Keratinocyte (primary cell): Measurements from ENCODE around the gene OTOP2. TPM values are rescaled to one million over a fixed set of nuclear protein-coding genes. Genes with fewer than 3 reads are reported as not detected.

Experiments
- DNase-seq: peaks from one replicate; pipeline ENCODE4 v3.0.0-alpha.2; 2011; ENCODE audit warnings: low read depth, missing footprints, low spot score
- FAIRE-seq: peaks from 2 replicates; lab custom pipeline; 2011; peaks lifted over from hg19 to GRCh38; lab: Jason Lieb, UNC
- H2AFZ ChIP-seq: 2 replicates; pipeline ENCODE4 v1.6.0; 2012; ENCODE audit warnings: low read length, control low read depth, inconsistent platforms; ENCODE audit not compliant: control insufficient read depth
- H3K27ac ChIP-seq: 2 replicates; pipeline ENCODE4 v1.5.1; 2011; ENCODE audit warnings: low read length; ENCODE audit not compliant: control insufficient read depth, insufficient read depth
- H3K27me3 ChIP-seq: 3 replicates; pipeline ENCODE4 v1.6.0; 2011; ENCODE audit warnings: low read length; ENCODE audit not compliant: control insufficient read depth, insufficient read depth; ENCODE audit errors: extremely low read depth
- H3K36me3 ChIP-seq, 2 experiments: 2 replicates in 1 of 2; 3 replicates in 1 of 2; pipeline ENCODE4 v1.5.1; 2011; ENCODE audit warnings: low read length in 2 of 2, mild to moderate bottlenecking in 1 of 2; ENCODE audit not compliant: control insufficient read depth in 2 of 2, insufficient read depth in 2 of 2; ENCODE audit errors: extremely low read depth in 1 of 2
- H3K4me1 ChIP-seq: 3 replicates; pipeline ENCODE4 v1.5.1; 2011; ENCODE audit warnings: low read length; ENCODE audit not compliant: control insufficient read depth, insufficient read depth; ENCODE audit errors: extremely low read depth
- H3K4me2 ChIP-seq: 3 replicates; pipeline ENCODE4 v1.6.0; 2011; ENCODE audit warnings: low read depth, low read length; ENCODE audit not compliant: control insufficient read depth, insufficient read depth; ENCODE audit errors: extremely low read depth
- H3K4me3 ChIP-seq, 3 experiments: fragments of 200-600 bp in 1 of 3; sonication (generic) in 1 of 3; 2 replicates in 2 of 3; 3 replicates in 1 of 3; pipeline ENCODE4 v1.5.1; 2011 to 2016; ENCODE audit warnings: low read length in 3 of 3, mild to moderate bottlenecking in 3 of 3, control low read depth in 2 of 3, inconsistent platforms in 1 of 3, low read depth in 1 of 3, mixed read lengths in 1 of 3, mixed run types in 1 of 3, moderate library complexity in 1 of 3; ENCODE audit not compliant: control insufficient read depth in 2 of 3, insufficient read depth in 2 of 3; ENCODE audit errors: extremely low read depth in 1 of 3
- H3K79me2 ChIP-seq: 2 replicates; pipeline ENCODE4 v1.6.0; 2012; ENCODE audit warnings: low read length; ENCODE audit not compliant: control insufficient read depth, insufficient read depth
- H3K9ac ChIP-seq: 3 replicates; pipeline ENCODE4 v1.6.0; 2011; ENCODE audit warnings: low read length; ENCODE audit not compliant: control insufficient read depth, insufficient read depth; ENCODE audit errors: extremely low read depth
- H3K9me1 ChIP-seq: 3 replicates; pipeline ENCODE4 v1.6.0; 2011; ENCODE audit warnings: low read length; ENCODE audit not compliant: control insufficient read depth, insufficient read depth; ENCODE audit errors: extremely low read depth
- H3K9me3 ChIP-seq: 2 replicates; pipeline ENCODE4 v1.5.1; 2012; ENCODE audit warnings: low read depth, low read length; ENCODE audit not compliant: control insufficient read depth
- H4K20me1 ChIP-seq: 3 replicates; pipeline ENCODE4 v1.6.0; 2011; ENCODE audit warnings: low read length; ENCODE audit not compliant: control insufficient read depth, insufficient read depth; ENCODE audit errors: extremely low read depth
- EZH2 ChIP-seq: IDR thresholded peaks from one replicate; pipeline ENCODE4 v1.6.1; 2012; ENCODE audit warnings: inconsistent platforms, mild to moderate bottlenecking, low read length, moderate library complexity
- dilution Hi-C: fragments of 300-500 bp; cut with MboI; formaldehyde crosslinking; loops from one replicate; pipeline ENCODE4 v1.7.0; 2020; ENCODE audit warnings: low sequenced_read_pairs; ENCODE audit not compliant: extremely low pct_ligation_motif_present
- polyA plus RNA-seq, 5 experiments: library from polyadenylated mRNA; depleted of rRNA in 3 of 5; stranded (reverse) in 3 of 5; stranded (forward) in 1 of 5; unstranded in 1 of 5; fragments of >200 nt; gene quantifications; 1 replicate in 1 of 5; 2 replicates in 3 of 5; 3 replicates in 1 of 5; pipeline versions ENCODE4 v1.2.1 to v1.2.3, GENCODE V29; 2011 to 2012; ENCODE audit warnings: missing spikeins in 2 of 5, low read depth in 1 of 5, low replicate concordance in 1 of 5
- TF ChIP-seq, protein P1 (sequence below), 3 experiments: IDR thresholded peaks in 1 of 3; conservative IDR thresholded peaks in 1 of 3; optimal IDR thresholded peaks in 1 of 3; 2 replicates in 2 of 3; 3 replicates in 1 of 3; pipeline versions ENCODE3 to v1.5.1; 2011; ENCODE audit warnings: low read length in 3 of 3, mild to moderate bottlenecking in 3 of 3, moderate library complexity in 2 of 3, control low read depth in 1 of 3, inconsistent platforms in 1 of 3; ENCODE audit not compliant: insufficient read depth in 2 of 3; ENCODE audit errors: extremely low read depth in 1 of 3

Gene OTOP2
- polyA plus RNA-seq, 1 donor (not counting 4 experiments of a cell fraction or from before 2014, with no cell fraction given) = not detected

DNA sequence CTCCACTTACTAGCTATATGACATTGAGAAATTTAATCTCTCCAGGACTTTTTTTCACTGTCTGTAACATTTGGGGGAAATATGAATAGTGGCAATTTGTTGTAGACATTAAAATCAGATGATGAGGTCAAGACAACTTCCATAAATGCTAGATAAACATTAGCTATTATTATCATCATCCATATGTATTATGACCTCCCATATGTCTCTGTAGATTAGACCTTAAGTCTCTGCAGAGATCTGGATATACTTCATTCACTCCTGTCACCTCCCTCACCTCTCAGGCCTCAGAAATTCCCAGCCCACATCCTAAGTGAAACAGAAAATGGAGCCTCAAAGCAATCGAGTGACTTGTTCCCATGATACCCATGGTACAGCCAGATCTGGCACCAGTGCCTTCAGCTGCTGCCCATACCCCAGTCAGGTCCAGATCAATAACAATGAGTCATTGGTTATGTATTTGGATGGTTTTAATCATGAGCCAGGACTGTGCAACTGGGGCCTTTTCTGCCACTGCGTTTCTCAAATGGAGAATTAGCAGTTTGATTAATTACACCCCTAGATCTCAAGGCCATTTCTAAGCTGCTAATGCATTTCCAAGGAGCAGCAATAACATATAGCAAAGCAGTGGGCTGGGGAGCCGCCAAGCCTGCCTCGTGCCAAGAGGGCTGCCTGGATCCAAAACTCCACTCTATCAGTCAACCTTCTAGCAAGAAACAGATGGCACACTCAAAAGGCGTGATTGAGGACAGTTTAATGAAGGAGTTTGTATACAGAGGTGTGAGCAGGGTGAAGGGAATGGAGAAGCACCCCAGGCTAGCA lies 48.7 kb upstream of the OTOP2 start:
- Histone ChIP-seq H3K36me3 (no peaks in the 10 kb centered on the region), H3K79me2 (peaks cover 8% of the 10 kb centered on the region), H3K9ac (no peak overlapping the region), H3K4me3 (no peak overlapping the region), H3K27me3 (no peaks in the 10 kb centered on the region), H2AFZ (no peak overlapping the region), H3K27ac (no peak overlapping the region), H3K4me1 (peaks cover 30% of the 10 kb centered on the region), H4K20me1 (no peaks in the 10 kb centered on the region), H3K9me1 (no peaks in the 10 kb centered on the region), H3K9me3 (no peaks in the 10 kb centered on the region), H3K4me2 (no peak overlapping the region)
- no peak for DNase-seq
- FAIRE-seq = no peak
- TF ChIP-seq EZH2 = no peak
- TF ChIP-seq, protein P1, sequence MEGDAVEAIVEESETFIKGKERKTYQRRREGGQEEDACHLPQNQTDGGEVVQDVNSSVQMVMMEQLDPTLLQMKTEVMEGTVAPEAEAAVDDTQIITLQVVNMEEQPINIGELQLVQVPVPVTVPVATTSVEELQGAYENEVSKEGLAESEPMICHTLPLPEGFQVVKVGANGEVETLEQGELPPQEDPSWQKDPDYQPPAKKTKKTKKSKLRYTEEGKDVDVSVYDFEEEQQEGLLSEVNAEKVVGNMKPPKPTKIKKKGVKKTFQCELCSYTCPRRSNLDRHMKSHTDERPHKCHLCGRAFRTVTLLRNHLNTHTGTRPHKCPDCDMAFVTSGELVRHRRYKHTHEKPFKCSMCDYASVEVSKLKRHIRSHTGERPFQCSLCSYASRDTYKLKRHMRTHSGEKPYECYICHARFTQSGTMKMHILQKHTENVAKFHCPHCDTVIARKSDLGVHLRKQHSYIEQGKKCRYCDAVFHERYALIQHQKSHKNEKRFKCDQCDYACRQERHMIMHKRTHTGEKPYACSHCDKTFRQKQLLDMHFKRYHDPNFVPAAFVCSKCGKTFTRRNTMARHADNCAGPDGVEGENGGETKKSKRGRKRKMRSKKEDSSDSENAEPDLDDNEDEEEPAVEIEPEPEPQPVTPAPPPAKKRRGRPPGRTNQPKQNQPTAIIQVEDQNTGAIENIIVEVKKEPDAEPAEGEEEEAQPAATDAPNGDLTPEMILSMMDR (optimal IDR thresholded peaks at IDR 0.05 in 1 of 3, IDR thresholded peaks at IDR 0.05 in 1 of 3, conservative IDR thresholded peaks at IDR 0.05 in 1 of 3; ENCODE audit: extremely low read depth in 1 of 3, insufficient read depth in 2 of 3, low read length in 3 of 3) = no peak
- dilution Hi-C loops = no loop called here

DNA sequence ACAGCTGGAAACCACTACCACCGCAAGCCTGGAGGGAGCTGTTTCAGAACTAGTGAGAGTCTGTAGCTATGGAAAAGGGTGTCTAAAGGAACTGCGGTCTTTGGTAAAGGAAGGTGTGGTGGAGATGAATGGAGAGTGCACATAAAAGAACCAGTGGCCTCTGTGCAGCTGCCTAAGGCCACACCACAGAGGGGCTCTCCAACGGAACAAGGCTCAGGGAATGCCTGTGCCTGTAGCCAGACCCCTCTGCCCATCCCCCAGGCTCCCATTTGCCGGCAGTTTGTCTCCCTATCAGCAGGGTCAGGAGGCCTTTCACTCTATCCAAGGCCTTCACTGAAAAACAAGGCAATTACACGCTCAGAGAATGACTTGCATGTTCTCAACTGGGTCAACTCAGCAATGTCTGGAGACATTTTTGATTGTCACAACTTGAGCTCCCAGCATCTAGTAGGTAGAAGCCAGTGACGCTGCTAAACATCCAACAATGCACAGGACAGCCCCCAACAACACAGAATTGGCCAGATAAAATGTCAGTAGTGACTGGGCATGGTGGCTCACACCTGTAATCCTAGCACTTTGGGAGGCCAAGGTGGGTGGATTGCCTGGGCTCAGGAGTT lies 48.0 kb upstream of the OTOP2 start:
- H3K27me3 ChIP-seq = no peaks in the 10 kb centered on the region
- no peak for TF ChIP-seq EZH2
- TF ChIP-seq, protein P1 (optimal IDR thresholded peaks at IDR 0.05 in 1 of 3, IDR thresholded peaks at IDR 0.05 in 1 of 3, conservative IDR thresholded peaks at IDR 0.05 in 1 of 3; ENCODE audit: extremely low read depth in 1 of 3, insufficient read depth in 2 of 3, low read length in 3 of 3) = no peak
- DNase-seq (no peak), FAIRE-seq (no peak)
- peaks cover 30% of the 10 kb centered on the region for H3K4me1 ChIP-seq
- H3K9me3 ChIP-seq = no peaks in the 10 kb centered on the region
- H2AFZ ChIP-seq = no peak overlapping the region
- H3K4me2 ChIP-seq = no peak overlapping the region
- no peaks in the 10 kb centered on the region for H3K36me3 ChIP-seq
- no peaks in the 10 kb centered on the region for H4K20me1 ChIP-seq
- H3K9ac ChIP-seq = no peak overlapping the region
- H3K4me3 ChIP-seq = no peak overlapping the region
- H3K27ac ChIP-seq = no peak overlapping the region
- peaks cover 8% of the 10 kb centered on the region for H3K79me2 ChIP-seq
- dilution Hi-C loops = no loop called here
- no peaks in the 10 kb centered on the region for H3K9me1 ChIP-seq
